Endothelial cell of umbilical vein (primary cell): ENCODE data around the gene AKAP6. TPM values are rescaled to one million over a fixed set of nuclear protein-coding genes. Genes with fewer than 3 reads are reported as not detected.

Experiments used
- BruUV-seq: library from RNA; stranded (reverse); fragments of 400-500 nt; replicated peaks from 2 replicates; lab custom pipeline; 2021; lab: Mats Ljungman, UMichigan
- CTCF ChIA-PET: fragments of 300-600, 350-600 bp; sonication (Branson Sonifier 250); formaldehyde crosslinking; loops from one replicate; lab custom pipeline; 2021; ENCODE audit warnings: antibody characterized with exemption, inconsistent platforms; lab: Charles Lee
- POLR2A ChIA-PET: fragments of 300-600, 350-600 bp; sonication (Branson Sonifier 250); formaldehyde crosslinking; loops from one replicate; lab custom pipeline; 2021; ENCODE audit warnings: antibody characterized with exemption, inconsistent platforms; lab: Charles Lee
- DNase-seq: peaks from one replicate; pipeline ENCODE4 v3.0.0-alpha.2; 2011; ENCODE audit warnings: low read depth, low spot score
- FAIRE-seq: peaks from 2 replicates; lab custom pipeline; 2011; peaks lifted over from hg19 to GRCh38; lab: Jason Lieb, UNC
- H2AFZ ChIP-seq: 2 replicates; pipeline ENCODE4 v1.6.0; 2012; ENCODE audit warnings: low read depth, low read length, control low read depth, inconsistent platforms
- H3K27ac ChIP-seq: 2 replicates; pipeline ENCODE4 v1.5.1; 2011; ENCODE audit warnings: low read depth, mild to moderate bottlenecking, control low read depth, low read length, moderate library complexity; ENCODE audit not compliant: insufficient read depth
- H3K27me3 ChIP-seq, 2 experiments: 2 replicates each; pipeline versions ENCODE4 v1.6.0 to v1.6.1; 2011; ENCODE audit warnings: low read length in 2 of 2, mixed read lengths in 1 of 2; ENCODE audit not compliant: control insufficient read depth in 2 of 2, insufficient read depth in 2 of 2
- H3K36me3 ChIP-seq, 2 experiments: 2 replicates in 1 of 2; 3 replicates in 1 of 2; pipeline ENCODE4 v1.5.1; 2011; ENCODE audit warnings: low read length in 2 of 2, mild to moderate bottlenecking in 1 of 2, moderate library complexity in 1 of 2; ENCODE audit not compliant: control insufficient read depth in 2 of 2, insufficient read depth in 2 of 2; ENCODE audit errors: extremely low read depth in 1 of 2
- H3K4me1 ChIP-seq: 3 replicates; pipeline ENCODE4 v1.5.1; 2011; ENCODE audit warnings: mild to moderate bottlenecking, low read length; ENCODE audit not compliant: control insufficient read depth, insufficient read depth; ENCODE audit errors: extremely low read depth
- H3K4me2 ChIP-seq: 2 replicates; pipeline ENCODE4 v1.6.1; 2011; ENCODE audit warnings: low read length, control low read depth, mixed read lengths; ENCODE audit not compliant: insufficient read depth
- H3K4me3 ChIP-seq, 3 experiments: fragments of 200-600 bp in 1 of 3; sonication (generic), shearing (Covaris generic) in 1 of 3; replicated peaks in 1 of 3; 2 replicates each; pipeline ENCODE4 v1.5.1; 2011 to 2016; ENCODE audit warnings: control low read depth in 3 of 3, low read length in 3 of 3, mild to moderate bottlenecking in 2 of 3, inconsistent platforms in 1 of 3, low read depth in 1 of 3, moderate library complexity in 1 of 3; ENCODE audit not compliant: insufficient read depth in 1 of 3
- H3K79me2 ChIP-seq: 2 replicates; pipeline ENCODE4 v1.6.0; 2012; ENCODE audit warnings: low read length, inconsistent platforms; ENCODE audit not compliant: control insufficient read depth, insufficient read depth
- H3K9ac ChIP-seq: replicated peaks from 2 replicates; pipeline ENCODE3; 2011; ENCODE audit warnings: low read length, control low read depth; ENCODE audit not compliant: insufficient read depth; ENCODE audit errors: extremely low read depth
- H3K9me1 ChIP-seq: replicated peaks from 3 replicates; pipeline ENCODE4 v1.6.0; 2011; ENCODE audit warnings: mild to moderate bottlenecking, low read length; ENCODE audit not compliant: control insufficient read depth, insufficient read depth; ENCODE audit errors: extremely low read depth
- H3K9me3 ChIP-seq: replicated peaks from 2 replicates; pipeline ENCODE4 v1.5.1; 2012; ENCODE audit warnings: low read length, inconsistent platforms; ENCODE audit not compliant: control insufficient read depth, insufficient read depth
- H4K20me1 ChIP-seq: replicated peaks from 2 replicates; pipeline ENCODE3; 2011; ENCODE audit warnings: mild to moderate bottlenecking, low read length; ENCODE audit not compliant: control insufficient read depth, insufficient read depth; ENCODE audit errors: extremely low read depth
- EZH2 ChIP-seq: IDR thresholded peaks from 2 replicates; pipeline ENCODE4 v1.6.1; 2012; ENCODE audit warnings: borderline replicate concordance, low read depth, mild to moderate bottlenecking, moderate library complexity, low read length, inconsistent platforms; ENCODE audit not compliant: severe bottlenecking
- FOS ChIP-seq: IDR thresholded peaks from 2 replicates; pipeline ENCODE4 v1.6.1; 2011; ENCODE audit warnings: mild to moderate bottlenecking, low read length, moderate library complexity, borderline replicate concordance; ENCODE audit not compliant: insufficient read depth
- GATA2 ChIP-seq: IDR thresholded peaks from 2 replicates; pipeline ENCODE4 v1.7.0; 2011; ENCODE audit warnings: low read depth, mild to moderate bottlenecking, moderate library complexity, mixed read lengths, low read length; ENCODE audit not compliant: insufficient read length, insufficient read depth
- JUN ChIP-seq: IDR thresholded peaks from 2 replicates; pipeline ENCODE4 v1.6.1; 2011; ENCODE audit warnings: borderline replicate concordance, low read depth; ENCODE audit not compliant: insufficient read length, insufficient read depth
- MYC ChIP-seq: IDR thresholded peaks from one replicate; pipeline ENCODE4 v1.6.1; 2011; ENCODE audit warnings: mild to moderate bottlenecking, low read depth, low read length
- POLR2A ChIP-seq: IDR thresholded peaks from 2 replicates; pipeline ENCODE4 v1.6.1; 2012; ENCODE audit warnings: low read depth, mild to moderate bottlenecking, control low read depth, low read length
- POLR2AphosphoS5 ChIP-seq: IDR thresholded peaks from 2 replicates; pipeline ENCODE4 v1.6.1; 2012; ENCODE audit warnings: low read depth, mild to moderate bottlenecking, control low read depth, low read length, moderate library complexity; ENCODE audit not compliant: insufficient read depth
- dilution Hi-C: fragments of 300-500 bp; cut with MboI; formaldehyde crosslinking; loops from one replicate; pipeline ENCODE4 v1.15.0; 2019; ENCODE audit warnings: low sequenced_read_pairs; ENCODE audit not compliant: extremely low pct_ligation_motif_present
- intact Hi-C: fragments of 100-400 bp; cut with micrococcal nuclease; formaldehyde crosslinking; loops from one replicate; pipeline ENCODE4 v1.10.0; 2022
- polyA plus RNA-seq, 4 experiments: library from polyadenylated mRNA; depleted of rRNA in 3 of 4; stranded (reverse) in 3 of 4; unstranded in 1 of 4; fragments of >200 nt; gene quantifications; 2 replicates each; pipeline versions ENCODE4 v1.2.1 to v1.2.3, GENCODE V29; 2011 to 2012; ENCODE audit warnings: missing spikeins in 1 of 4
- total RNA-seq: library from RNA; stranded (reverse); gene quantifications from 2 replicates; pipeline ENCODE4 v1.2.3, GENCODE V29; 2021
- TF ChIP-seq, protein P1 (sequence below): IDR thresholded peaks from 2 replicates; pipeline ENCODE4 v1.6.1; 2011; ENCODE audit not compliant: insufficient read depth, insufficient read length
- TF ChIP-seq, protein P2 (sequence below), 2 donors: IDR thresholded peaks; 1 replicate in 1 of 2; 2 replicates in 1 of 2; pipeline ENCODE4 v1.5.1; 2011; ENCODE audit warnings: low read length in 2 of 2, mild to moderate bottlenecking in 2 of 2, moderate library complexity in 2 of 2, control low read depth in 1 of 2, inconsistent platforms in 1 of 2, low read depth in 1 of 2; ENCODE audit not compliant: insufficient read depth in 1 of 2; ENCODE audit errors: extremely low read depth in 1 of 2

Gene AKAP6
- total and polyA plus RNA-seq, 2 donors (not counting 3 experiments of a cell fraction or from before 2014, with no cell fraction given): 0.03 to 0.49 TPM

DNA sequence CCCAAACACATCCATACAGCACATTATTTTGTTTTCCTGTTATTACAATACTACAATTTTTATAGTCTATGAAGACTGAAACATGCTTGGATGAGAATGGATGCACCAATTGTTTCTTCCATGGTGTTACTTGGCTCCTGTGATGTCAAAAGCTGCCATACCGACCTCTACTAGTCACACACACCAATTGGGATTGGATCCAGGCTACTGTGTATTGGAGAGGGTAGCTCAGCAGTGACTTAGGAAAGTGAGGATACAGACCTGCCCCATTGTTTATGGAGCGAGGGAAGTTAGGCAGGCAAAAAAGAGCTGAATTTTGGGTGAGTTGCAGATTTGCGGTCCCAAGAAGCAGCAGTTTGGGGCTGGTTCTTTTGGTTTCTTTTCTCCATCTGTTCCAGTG is 30.8 kb upstream of the AKAP6 start:
- ChIA-PET POLR2A (no interaction called here), CTCF (no interaction called here)
- no peak for FAIRE-seq
- BruUV-seq: no TSS peak
- intact Hi-C loops: no loop called here
- DNase-seq: no peak
- TF ChIP-seq, protein P1, sequence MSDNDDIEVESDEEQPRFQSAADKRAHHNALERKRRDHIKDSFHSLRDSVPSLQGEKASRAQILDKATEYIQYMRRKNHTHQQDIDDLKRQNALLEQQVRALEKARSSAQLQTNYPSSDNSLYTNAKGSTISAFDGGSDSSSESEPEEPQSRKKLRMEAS: no peak
- TF ChIP-seq, protein P2, sequence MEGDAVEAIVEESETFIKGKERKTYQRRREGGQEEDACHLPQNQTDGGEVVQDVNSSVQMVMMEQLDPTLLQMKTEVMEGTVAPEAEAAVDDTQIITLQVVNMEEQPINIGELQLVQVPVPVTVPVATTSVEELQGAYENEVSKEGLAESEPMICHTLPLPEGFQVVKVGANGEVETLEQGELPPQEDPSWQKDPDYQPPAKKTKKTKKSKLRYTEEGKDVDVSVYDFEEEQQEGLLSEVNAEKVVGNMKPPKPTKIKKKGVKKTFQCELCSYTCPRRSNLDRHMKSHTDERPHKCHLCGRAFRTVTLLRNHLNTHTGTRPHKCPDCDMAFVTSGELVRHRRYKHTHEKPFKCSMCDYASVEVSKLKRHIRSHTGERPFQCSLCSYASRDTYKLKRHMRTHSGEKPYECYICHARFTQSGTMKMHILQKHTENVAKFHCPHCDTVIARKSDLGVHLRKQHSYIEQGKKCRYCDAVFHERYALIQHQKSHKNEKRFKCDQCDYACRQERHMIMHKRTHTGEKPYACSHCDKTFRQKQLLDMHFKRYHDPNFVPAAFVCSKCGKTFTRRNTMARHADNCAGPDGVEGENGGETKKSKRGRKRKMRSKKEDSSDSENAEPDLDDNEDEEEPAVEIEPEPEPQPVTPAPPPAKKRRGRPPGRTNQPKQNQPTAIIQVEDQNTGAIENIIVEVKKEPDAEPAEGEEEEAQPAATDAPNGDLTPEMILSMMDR (IDR thresholded peaks at IDR 0.05; ENCODE audit: extremely low read depth in 1 of 2, insufficient read depth in 1 of 2, low read depth in 1 of 2, low read length in 2 of 2): no peak
- no peak for TF ChIP-seq MYC
- no peak for TF ChIP-seq FOS
- no peak for TF ChIP-seq JUN
- TF ChIP-seq POLR2AphosphoS5: no peak
- TF ChIP-seq GATA2: no peak
- TF ChIP-seq POLR2A: no peak
- no peak for TF ChIP-seq EZH2
- Histone ChIP-seq H3K27me3 (no peaks in the 10 kb centered on the region), H3K36me3 (no peaks in the 10 kb centered on the region), H3K9me1 (no peaks in the 10 kb centered on the region), H4K20me1 (no peaks in the 10 kb centered on the region), H3K4me1 (no peaks in the 10 kb centered on the region), H3K4me2 (no peak overlapping the region), H2AFZ (no peak overlapping the region), H3K9me3 (no peaks in the 10 kb centered on the region), H3K79me2 (no peaks in the 10 kb centered on the region), H3K4me3 (no peak overlapping the region), H3K9ac (no peak overlapping the region), H3K27ac (no peak overlapping the region)
- dilution Hi-C loops: no loop called here
